HG02885 (cell line): ENCODE measurements around the gene UBE2Z.

ENCODE experiments used
- ATAC-seq: cut with Tn5 transposase; IDR thresholded peaks from one replicate; pipeline ENCODE4 v1.9.1; 2021; ENCODE audit warnings: mild to moderate bottlenecking; ENCODE audit not compliant: unreplicated experiment, poor library complexity

UBE2Z gene

GRCh38 chr17:48951572-48951971 lies 43.4 kb downstream of the UBE2Z start:
- ATAC-seq: no peak

- ATAC-seq: no peak
Observed at GRCh38 chr17:48952904-48953303, 44.7 kb downstream of the UBE2Z start.

- ATAC-seq: no peak
Observed at GRCh38 chr17:48954300-48954755, 46.1 kb downstream of the UBE2Z start.

- ATAC-seq: no peak
Observed at GRCh38 chr17:48960834-48961515, 52.8 kb downstream of the UBE2Z start.

- no peak for ATAC-seq
Observed at GRCh38 chr17:48961516-48962233, 53.5 kb downstream of the UBE2Z start.

GRCh38 chr17:48970224-48970623 lies 62.0 kb downstream of the UBE2Z start:
- ATAC-seq: no peak

GRCh38 chr17:48970865-48971687 lies 62.9 kb downstream of the UBE2Z start:
- no peak for ATAC-seq

- ATAC-seq: no peak
Observed at GRCh38 chr17:48972749-48973097, 64.5 kb downstream of the UBE2Z start.

- no peak for ATAC-seq
Observed at GRCh38 chr17:48973806-48974205, 65.6 kb downstream of the UBE2Z start.
